Heart left ventricle (tissue), 16 donors: Measurements from ENCODE around the gene CASQ2. TPM values are rescaled to one million over a fixed set of nuclear protein-coding genes. Genes with fewer than 3 reads are reported as not detected.
A peak's percentile ranks its signal among the peaks of the same experiment; 100 is the strongest.

ENCODE experiments used
- ATAC-seq, 4 donors: fragments of 200-7000 bp; cut with Tn5 transposase; one replicate each; pipeline ENCODE4 v1.9.1; 2020 to 2022; ENCODE audit warnings: moderate library complexity in 4 of 4, mild to moderate bottlenecking in 3 of 4, moderate number of reproducible peaks in 1 of 4
- DNase-seq, 5 donors: peaks; one replicate each; pipeline ENCODE4 v3.0.0-alpha.2; 2020
- H3K27ac ChIP-seq, 12 donors: fragments of 200-600 bp; sonication (generic) in 4 of 12; one replicate each; pipeline versions ENCODE4 v1.5.0 to v1.8.0; 2016 to 2022; ENCODE audit warnings: mild to moderate bottlenecking in 2 of 12
- H3K27me3 ChIP-seq, 9 donors: fragments of 200-600 bp; sonication (generic) in 2 of 9; one replicate each; pipeline versions ENCODE4 v1.5.1 to v1.8.0; 2016 to 2022; ENCODE audit warnings: mild to moderate bottlenecking in 3 of 9
- H3K36me3 ChIP-seq, 9 donors: fragments of 200-600 bp; sonication (generic) in 2 of 9; one replicate each; pipeline versions ENCODE4 v1.5.0 to v1.8.0; 2018 to 2022; ENCODE audit warnings: mild to moderate bottlenecking in 2 of 9
- H3K4me1 ChIP-seq, 12 donors: fragments of 200-600 bp; sonication (generic) in 4 of 12; one replicate each; pipeline versions ENCODE4 v1.5.0 to v1.8.0; 2016 to 2022; ENCODE audit warnings: mild to moderate bottlenecking in 3 of 12
- H3K4me3 ChIP-seq, 12 donors: fragments of 200-600 bp; sonication (generic) in 4 of 12; one replicate each; pipeline versions ENCODE4 v1.5.0 to v1.8.0; 2017 to 2022; ENCODE audit warnings: mild to moderate bottlenecking in 9 of 12, moderate library complexity in 4 of 12
- H3K9me3 ChIP-seq, 12 donors: fragments of 200-600 bp; sonication (generic) in 4 of 12; one replicate each; pipeline versions ENCODE4 v1.5.0 to v1.8.0; 2016 to 2022; ENCODE audit warnings: mild to moderate bottlenecking in 1 of 12
- POLR2A ChIP-seq, 2 donors: fragments of 450-650 bp; IDR thresholded peaks; one replicate each; pipeline ENCODE4 v1.6.1; 2017; ENCODE audit warnings: antibody characterized with exemption in 2 of 2, mild to moderate bottlenecking in 2 of 2, moderate library complexity in 2 of 2
- WGBS, 4 donors: extraction: QIAGEN DNeasy Blood & Tissue Kit in 2 of 4; methylation state at CpG; one replicate each; pipeline versions ENCODE4 v1.1.5 to v1.1.7; 2013 to 2018; 5-methylcytosine and 5-hydroxymethylcytosine counted together
- intact Hi-C, 10 donors: fragments of 100-400 bp; cut with DNase I; formaldehyde crosslinking; loops; one replicate each; pipeline versions ENCODE4 v1.11.1 to v1.14.2; 2022
- polyA plus RNA-seq, 2 donors: library from polyadenylated mRNA; stranded (reverse); fragments of 200-250 nt; gene quantifications; one replicate each; pipeline ENCODE4 v1.2.3, GENCODE V29; 2013
- total RNA-seq, 9 donors: library from RNA; depleted of rRNA in 2 of 9; stranded (reverse); fragments of >200 nt in 2 of 9; fragmentation: NEBNext Ultra II Directional in 3 of 9; extraction: Animal tissue kit (Norgen Biotek cat#: 25700) in 3 of 9; gene quantifications; one replicate each; pipeline versions ENCODE4 v1.1.0 to v1.2.4, GENCODE V29; 2016 to 2023
- TF ChIP-seq, protein P1 (sequence below), 12 donors: fragments of 200-600 bp; sonication (generic) in 4 of 12; IDR thresholded peaks; one replicate each; pipeline versions ENCODE4 v1.5.0 to v1.8.0; 2018 to 2022; ENCODE audit warnings: antibody characterized with exemption in 12 of 12, mild to moderate bottlenecking in 5 of 12
- donor health status: ischemic (EF 13 %, LVEDD 7.1; RV severe dilation, severe dysfunction).
- donor health status: healthy with polysubstance abuse.
- donor health status: DM: no; HTN: yes; CAD: no.
- donor health status: DM: no; HTN: no; CAD: no.
- donor health status: ischemic (EF 25% LVEDD 6.9; RV normal size, moderate dysfunction).
- donor health status: ischemic (EF 25% LVEDD 5.7; RV mildly dilated, moderate dysfunction).
- donor health status: healthy.
- donor health status: DM: yes; HTN: yes; CAD: no.
- donor health status: ischemic (EF 35%, LVEDD 5.7; RV mildly dilated, moderate dysfunction).
- donor health status: nonischemic (EF 11% LVEDD 7.7; RV severe dilation, severe dysfunction).
- donor health status: DM: yes; HTN: yes; CAD: no.
- donor health status: PGD.
- donor health status: ischemic (EF 29% LVEDD 5.4; RV normal size, mild dysfunction).
- donor health status: nonischemic (EF 23%, LVEDD 6.1; RV moderate dilation, normal function).

CASQ2 gene
- total and polyA plus RNA-seq, 11 donors = 444 to 1,692 (median 895) TPM

DNA sequence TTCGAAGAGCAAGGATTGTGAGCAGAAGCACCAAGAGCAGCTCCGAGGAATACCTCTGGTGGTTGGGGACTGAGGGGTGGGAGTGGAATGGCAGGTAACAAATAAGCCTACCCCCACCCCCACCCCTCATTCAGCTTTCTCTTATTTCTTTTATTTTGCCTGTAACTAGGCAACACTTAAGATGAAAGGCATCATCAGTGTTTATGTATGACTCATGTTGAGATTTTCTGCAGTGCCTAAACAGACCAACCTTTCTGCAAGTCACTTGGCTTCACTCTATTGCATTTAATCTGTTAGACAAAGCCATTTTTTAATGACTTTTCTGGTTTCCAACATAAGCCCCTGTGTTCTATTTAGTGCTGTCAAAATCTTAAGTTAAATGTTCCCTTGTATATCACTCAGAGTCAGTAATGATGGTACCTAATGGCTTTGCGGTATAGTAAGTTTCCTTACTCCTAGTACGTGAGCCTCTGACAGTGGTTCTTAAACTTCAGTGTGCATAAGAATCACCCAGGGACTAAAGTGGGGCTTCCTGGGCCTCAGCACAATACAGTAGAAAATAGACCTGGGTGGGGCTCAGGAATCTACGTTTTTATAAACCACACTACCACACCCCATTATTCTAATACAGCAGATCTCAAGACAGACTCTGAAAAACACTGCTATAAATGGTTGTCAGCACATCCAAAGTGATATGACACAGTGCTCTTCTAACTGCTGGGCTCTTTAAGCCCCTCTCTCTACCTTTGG lies 19.9 kb downstream of the CASQ2 start:
- TF ChIP-seq POLR2A (IDR thresholded peaks at IDR 0.05) = no peak
- TF ChIP-seq, protein P1, sequence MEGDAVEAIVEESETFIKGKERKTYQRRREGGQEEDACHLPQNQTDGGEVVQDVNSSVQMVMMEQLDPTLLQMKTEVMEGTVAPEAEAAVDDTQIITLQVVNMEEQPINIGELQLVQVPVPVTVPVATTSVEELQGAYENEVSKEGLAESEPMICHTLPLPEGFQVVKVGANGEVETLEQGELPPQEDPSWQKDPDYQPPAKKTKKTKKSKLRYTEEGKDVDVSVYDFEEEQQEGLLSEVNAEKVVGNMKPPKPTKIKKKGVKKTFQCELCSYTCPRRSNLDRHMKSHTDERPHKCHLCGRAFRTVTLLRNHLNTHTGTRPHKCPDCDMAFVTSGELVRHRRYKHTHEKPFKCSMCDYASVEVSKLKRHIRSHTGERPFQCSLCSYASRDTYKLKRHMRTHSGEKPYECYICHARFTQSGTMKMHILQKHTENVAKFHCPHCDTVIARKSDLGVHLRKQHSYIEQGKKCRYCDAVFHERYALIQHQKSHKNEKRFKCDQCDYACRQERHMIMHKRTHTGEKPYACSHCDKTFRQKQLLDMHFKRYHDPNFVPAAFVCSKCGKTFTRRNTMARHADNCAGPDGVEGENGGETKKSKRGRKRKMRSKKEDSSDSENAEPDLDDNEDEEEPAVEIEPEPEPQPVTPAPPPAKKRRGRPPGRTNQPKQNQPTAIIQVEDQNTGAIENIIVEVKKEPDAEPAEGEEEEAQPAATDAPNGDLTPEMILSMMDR (IDR thresholded peaks at IDR 0.05) = no peak
- Histone ChIP-seq H3K4me3 (no peak overlapping the region), H3K27ac (peak overlapping the region in 10 of 12 donors; percentile 11 to 67 (median 42)), H3K27me3 (no peaks in the 10 kb centered on the region), H3K36me3 (peaks cover 0 to 24% (median 0%) of the 10 kb centered on the region in 9 donors), H3K4me1 (peaks cover 0 to 62% (median 28%) of the 10 kb centered on the region in 12 donors), H3K9me3 (no peaks in the 10 kb centered on the region)
- DNase-seq (no peak), ATAC-seq (peak in 2 of 4 donors; percentile 44 to 47)
- 31 to 62% (median 57%) methylated on average over 5 of the region's 5 CpGs for WGBS, 4 donors
- intact Hi-C loops = no loop called here

DNA sequence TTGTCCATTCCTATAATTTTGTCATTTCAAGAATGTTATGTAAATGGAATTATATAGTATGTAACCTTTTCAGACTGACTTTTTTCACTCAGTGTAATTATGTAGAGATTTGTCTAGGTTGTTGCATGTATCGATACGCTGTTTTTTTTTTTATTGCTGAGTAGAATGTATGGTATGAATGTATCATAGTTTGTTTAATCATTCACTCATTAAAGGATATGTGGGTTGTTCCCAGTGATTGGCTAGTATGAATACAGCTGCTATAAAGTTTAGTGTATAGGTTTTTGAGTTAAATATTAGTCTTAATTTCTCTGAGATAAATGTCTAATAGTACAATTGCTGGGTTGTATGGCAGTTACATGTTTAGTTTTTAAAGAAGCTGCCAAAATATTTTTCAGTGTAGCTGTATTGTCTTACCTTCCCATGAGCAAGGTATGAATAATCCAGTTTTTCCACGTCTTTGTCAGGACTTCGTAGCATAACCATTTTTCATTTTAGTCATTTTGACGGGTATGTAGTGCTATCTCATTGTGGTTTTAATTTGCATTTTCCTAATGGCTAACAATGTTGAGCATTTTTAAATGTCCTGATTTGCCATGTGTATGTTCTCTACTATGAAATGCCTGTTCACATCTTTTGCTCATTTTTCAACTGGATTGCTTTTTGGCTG lies 22.4 kb downstream of the CASQ2 start:
- TF ChIP-seq, protein P1 (IDR thresholded peaks at IDR 0.05) = no peak
- no peak for TF ChIP-seq POLR2A (IDR thresholded peaks at IDR 0.05)
- 74 to 92% (median 87%) methylated on average over 5 of the region's 5 CpGs for WGBS, 4 donors
- H3K27ac ChIP-seq = no peak overlapping the region
- H3K9me3 ChIP-seq = no peaks in the 10 kb centered on the region
- no peak for DNase-seq
- H3K4me1 ChIP-seq = peaks cover 0 to 52% (median 19%) of the 10 kb centered on the region in 12 donors
- no peak overlapping the region for H3K4me3 ChIP-seq
- no peak for ATAC-seq
- H3K27me3 ChIP-seq = no peaks in the 10 kb centered on the region
- intact Hi-C loops = no loop called here
- peaks cover 0 to 48% (median 0%) of the 10 kb centered on the region in 9 donors for H3K36me3 ChIP-seq

DNA sequence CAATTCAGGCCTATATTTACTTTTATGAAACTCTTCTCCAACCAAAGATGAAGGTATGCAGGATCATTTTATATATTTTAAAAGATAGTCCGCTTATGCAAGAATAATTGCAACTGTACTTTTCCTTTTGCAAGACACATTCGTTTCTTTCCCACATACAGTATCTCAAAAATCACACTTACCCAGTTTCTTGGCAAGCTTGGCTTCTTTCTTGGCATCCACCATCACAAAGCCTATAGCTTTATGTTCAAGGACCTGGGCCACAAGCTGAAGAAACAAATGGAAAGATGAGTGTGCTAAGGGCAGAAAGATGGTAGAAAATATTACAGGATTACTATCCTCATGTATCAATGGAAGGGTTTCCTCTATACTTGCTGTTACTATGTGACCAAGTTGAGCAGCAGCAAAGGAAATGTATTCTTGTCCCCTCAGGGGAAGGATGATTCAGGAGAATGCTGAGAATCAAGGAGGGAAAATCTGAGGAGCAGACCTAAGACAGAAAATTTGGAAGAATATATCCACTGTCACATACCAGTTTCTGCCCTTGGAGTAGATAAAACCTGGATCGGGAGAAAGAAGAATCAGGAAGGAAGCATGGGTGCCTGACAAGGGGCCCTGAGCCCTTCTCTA lies 23.8 kb downstream of the CASQ2 start:
- TF ChIP-seq, protein P1 (IDR thresholded peaks at IDR 0.05) = no peak
- TF ChIP-seq POLR2A (IDR thresholded peaks at IDR 0.05) = no peak
- Histone ChIP-seq H3K27ac (no peak overlapping the region), H3K27me3 (no peaks in the 10 kb centered on the region), H3K9me3 (no peaks in the 10 kb centered on the region), H3K4me3 (no peak overlapping the region), H3K36me3 (peaks cover 0 to 61% (median 6%) of the 10 kb centered on the region in 9 donors), H3K4me1 (peaks cover 0 to 45% (median 10%) of the 10 kb centered on the region in 12 donors)
- WGBS, 4 donors = 51 to 60% (median 55%) methylated on average over 3 of the region's 3 CpGs
- intact Hi-C loops = no loop called here
- ATAC-seq = no peak
- no peak for DNase-seq

DNA sequence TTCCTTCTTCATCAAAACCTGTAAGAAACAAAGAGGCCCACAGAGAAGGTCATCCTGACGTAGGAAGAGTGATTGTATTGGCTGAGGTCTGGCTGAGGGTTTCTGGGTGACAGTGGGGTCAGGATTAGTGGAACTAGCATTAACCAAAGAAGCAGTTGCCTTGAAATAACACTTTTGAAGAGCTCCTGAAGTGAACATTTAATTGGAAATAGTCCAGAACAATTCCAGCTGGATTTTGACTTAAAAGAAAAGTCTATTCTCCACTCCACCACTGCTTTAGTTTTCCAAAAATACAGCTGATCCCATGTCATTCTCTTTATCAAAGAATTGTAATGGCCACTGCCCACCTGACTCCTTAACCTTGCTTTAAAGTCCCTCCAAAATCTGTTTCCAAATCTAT lies 27.7 kb downstream of the CASQ2 start:
- DNase-seq (no peak), ATAC-seq (no peak)
- peaks cover 0 to 23% (median 0%) of the 10 kb centered on the region in 12 donors for H3K4me1 ChIP-seq
- intact Hi-C loops = no loop called here
- 33 to 57% (median 54%) methylated on average over 1 of the region's 1 CpG for WGBS, 4 donors
- H3K36me3 ChIP-seq = peaks cover 0 to 96% (median 22%) of the 10 kb centered on the region in 9 donors
- TF ChIP-seq POLR2A (IDR thresholded peaks at IDR 0.05) = no peak
- TF ChIP-seq, protein P1 (IDR thresholded peaks at IDR 0.05) = no peak
- no peak overlapping the region for H3K4me3 ChIP-seq
- H3K27ac ChIP-seq = no peak overlapping the region
- H3K27me3 ChIP-seq = no peaks in the 10 kb centered on the region
- H3K9me3 ChIP-seq = no peaks in the 10 kb centered on the region
